Immature natural killer cell (primary cell): ENCODE results near the gene SELL. TPM values are rescaled to one million over a fixed set of nuclear protein-coding genes. Genes with fewer than 3 reads are reported as not detected.
"Not testable (repeated sequence)": the region's sequence is repeated elsewhere in the genome, so short reads cannot be mapped to it uniquely, and the experiment has no call there.

ENCODE experiments used
- DNase-seq, 3 donors: peaks; one replicate each; pipeline ENCODE4 v3.0.0; 2022; ENCODE audit warnings: mixed read lengths in 1 of 3
- H3K27ac Mint-ChIP-seq, 6 donors: one replicate each; pipeline ENCODE4 v1.8.0; 2020; ENCODE audit warnings: mixed read lengths in 6 of 6, mild to moderate bottlenecking in 5 of 6, inconsistent platforms in 4 of 6, moderate library complexity in 3 of 6
- H3K27me3 Mint-ChIP-seq, 3 donors: one replicate each; pipeline ENCODE4 v1.8.0; 2020 to 2021; ENCODE audit warnings: low read depth in 3 of 3, mild to moderate bottlenecking in 3 of 3, mixed read lengths in 3 of 3, moderate library complexity in 3 of 3, inconsistent platforms in 1 of 3
- H3K36me3 Mint-ChIP-seq, 3 donors: one replicate each; pipeline ENCODE4 v1.8.0; 2020; ENCODE audit warnings: mixed read lengths in 3 of 3, inconsistent platforms in 2 of 3, mild to moderate bottlenecking in 2 of 3
- H3K4me1 Mint-ChIP-seq, 2 donors: one replicate each; pipeline ENCODE4 v1.8.0; 2020; ENCODE audit warnings: inconsistent platforms in 2 of 2, mild to moderate bottlenecking in 2 of 2, mixed read lengths in 2 of 2, moderate library complexity in 1 of 2
- H3K4me3 Mint-ChIP-seq, 5 donors: one replicate each; pipeline ENCODE4 v1.8.0; 2020; ENCODE audit warnings: mild to moderate bottlenecking in 5 of 5, mixed read lengths in 5 of 5, inconsistent platforms in 3 of 5, moderate library complexity in 3 of 5
- H3K9me3 Mint-ChIP-seq, 6 donors: one replicate each; pipeline ENCODE4 v1.8.0; 2020; ENCODE audit warnings: mild to moderate bottlenecking in 6 of 6, mixed read lengths in 6 of 6, inconsistent platforms in 4 of 6, moderate library complexity in 3 of 6
- polyA plus RNA-seq, 3 donors: library from polyadenylated mRNA; unstranded; fragments of 300-500 nt; fragmentation: Illumina TruSeq; gene quantifications; one replicate each; pipeline ENCODE4 v1.2.3, GENCODE V29; 2021

The SELL gene
- polyA plus RNA-seq, 3 donors from 2014 or later, result 1,217 to 1,884 (median 1,329) TPM

DNA sequence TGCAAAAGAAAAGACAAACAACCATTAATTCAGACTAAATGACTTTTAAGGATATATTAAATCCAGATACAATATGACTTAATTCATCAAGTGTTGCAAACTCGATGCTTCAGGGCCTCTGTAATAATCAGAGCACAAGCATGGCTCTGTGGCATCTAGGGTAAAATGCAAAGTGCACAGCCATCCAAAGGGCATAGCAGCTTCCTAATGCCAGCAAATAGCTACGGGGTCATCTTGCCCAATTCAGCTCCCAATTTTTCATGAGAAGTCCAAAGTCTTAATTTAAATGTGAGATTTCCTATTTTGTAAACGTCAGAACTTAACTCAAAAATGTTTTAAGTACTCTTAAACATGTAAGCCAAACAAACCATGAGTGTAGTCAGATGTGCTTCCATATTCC is 14.5 kb upstream of the SELL start:
- Mint-ChIP-seq H3K4me1 (no peaks in the 10 kb centered on the region), H3K9me3 (no peaks in the 10 kb centered on the region), H3K27ac (no peak overlapping the region), H3K27me3 (peaks cover 0 to 4% (median 3%) of the 10 kb centered on the region in 3 donors), H3K4me3 (no peak overlapping the region), H3K36me3 (no peaks in the 10 kb centered on the region)
- no peak for DNase-seq

DNA sequence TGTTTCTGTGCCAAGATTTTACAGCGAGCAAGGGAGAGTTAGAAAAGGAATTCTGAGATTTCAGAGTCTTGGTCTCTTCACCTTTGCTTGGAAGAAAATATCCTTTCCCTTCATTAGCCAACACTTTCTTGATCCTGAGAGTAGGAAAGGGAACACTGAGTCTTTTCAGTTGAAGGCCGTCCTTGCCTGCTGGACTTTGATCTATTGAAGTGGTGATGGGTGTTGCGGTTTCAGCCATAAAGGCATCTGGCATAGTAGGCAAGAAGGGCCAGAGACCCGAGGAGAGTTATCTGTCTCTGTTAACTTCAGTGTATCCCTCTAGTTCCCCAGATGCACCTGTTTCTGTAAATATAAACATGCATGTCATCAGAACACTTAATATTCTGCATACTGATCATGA is 12.7 kb upstream of the SELL start:
- no peaks in the 10 kb centered on the region for H3K36me3 Mint-ChIP-seq
- H3K4me1 Mint-ChIP-seq, result no peaks in the 10 kb centered on the region
- no peak overlapping the region for H3K4me3 Mint-ChIP-seq
- H3K27me3 Mint-ChIP-seq, result peaks cover 0 to 4% (median 3%) of the 10 kb centered on the region in 3 donors
- H3K9me3 Mint-ChIP-seq, result no peaks in the 10 kb centered on the region
- no peak for DNase-seq
- no peak overlapping the region for H3K27ac Mint-ChIP-seq

DNA sequence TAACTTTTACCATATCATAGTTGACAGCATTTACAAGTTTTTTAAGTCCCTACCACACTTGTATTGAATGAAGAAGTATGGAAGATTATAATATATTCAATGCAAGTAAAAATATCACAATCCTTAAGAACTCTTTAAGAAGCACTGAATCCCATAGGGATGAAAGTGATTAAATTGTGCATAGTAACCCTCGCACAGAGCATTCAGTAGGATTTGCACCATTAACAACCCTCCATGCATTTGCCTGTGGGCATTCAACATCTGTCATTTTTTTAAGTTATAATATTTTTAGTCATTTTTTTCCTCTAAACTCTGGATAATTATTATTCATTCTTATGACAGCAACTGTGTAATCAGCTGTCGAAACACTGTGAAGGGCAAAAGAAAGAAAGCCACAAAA is 12.3 kb upstream of the SELL start:
- Mint-ChIP-seq H3K4me1 (no peaks in the 10 kb centered on the region), H3K27me3 (peaks cover 0 to 4% (median 3%) of the 10 kb centered on the region in 3 donors), H3K9me3 (no peaks in the 10 kb centered on the region), H3K27ac (no peak overlapping the region), H3K4me3 (no peak overlapping the region), H3K36me3 (no peaks in the 10 kb centered on the region)
- no peak for DNase-seq

DNA sequence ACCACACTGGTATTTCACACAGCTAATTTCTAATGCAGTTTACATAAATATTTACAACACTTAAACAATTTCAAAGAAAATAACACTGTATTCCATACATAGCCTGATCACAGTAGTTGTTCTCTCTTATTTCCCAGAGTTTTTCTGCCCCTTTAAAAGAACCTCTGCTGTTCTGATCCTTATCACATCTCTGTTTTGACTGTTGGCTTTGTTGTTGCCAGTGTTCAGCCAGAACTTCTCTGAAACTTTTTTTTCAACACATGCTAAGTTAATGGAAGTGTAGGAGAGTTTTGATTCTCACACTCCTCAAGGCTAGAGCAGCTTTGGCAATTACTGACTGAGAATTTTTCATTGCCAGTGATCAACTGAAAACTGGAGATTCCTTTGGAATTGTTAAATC is 11.4 kb upstream of the SELL start:
- no peaks in the 10 kb centered on the region for H3K36me3 Mint-ChIP-seq
- no peaks in the 10 kb centered on the region for H3K4me1 Mint-ChIP-seq
- peaks cover 0 to 1% (median 0%) of the 10 kb centered on the region in 6 donors for H3K9me3 Mint-ChIP-seq
- no peak for DNase-seq
- H3K4me3 Mint-ChIP-seq, result no peak overlapping the region
- no peak overlapping the region for H3K27ac Mint-ChIP-seq
- peaks cover 0 to 7% (median under 1%) of the 10 kb centered on the region in 3 donors for H3K27me3 Mint-ChIP-seq

DNA sequence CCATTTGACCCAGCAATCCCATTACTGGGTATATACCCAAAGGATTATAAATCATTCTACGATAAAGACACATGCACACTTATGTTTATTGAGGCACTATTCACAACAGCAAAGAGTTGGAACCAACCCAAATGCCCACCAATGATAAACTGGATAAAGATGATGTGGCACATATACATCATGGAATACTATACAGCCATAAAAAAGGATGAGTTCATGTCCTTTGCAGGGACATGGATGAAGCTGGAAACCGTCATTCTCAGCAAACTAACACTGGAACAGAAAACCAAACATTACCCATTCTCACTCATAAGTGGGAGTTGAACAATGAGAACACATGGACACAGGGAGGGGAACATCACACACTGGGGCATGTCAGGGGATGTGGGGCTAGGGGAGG is 3.7 kb upstream of the SELL start:
- not testable (repeated sequence) for H3K27me3 Mint-ChIP-seq, DNase-seq, H3K9me3 Mint-ChIP-seq, H3K36me3 Mint-ChIP-seq, H3K27ac Mint-ChIP-seq, H3K4me3 Mint-ChIP-seq
- peaks cover 10 to 14% of the 10 kb centered on the region in 2 donors for H3K4me1 Mint-ChIP-seq

DNA sequence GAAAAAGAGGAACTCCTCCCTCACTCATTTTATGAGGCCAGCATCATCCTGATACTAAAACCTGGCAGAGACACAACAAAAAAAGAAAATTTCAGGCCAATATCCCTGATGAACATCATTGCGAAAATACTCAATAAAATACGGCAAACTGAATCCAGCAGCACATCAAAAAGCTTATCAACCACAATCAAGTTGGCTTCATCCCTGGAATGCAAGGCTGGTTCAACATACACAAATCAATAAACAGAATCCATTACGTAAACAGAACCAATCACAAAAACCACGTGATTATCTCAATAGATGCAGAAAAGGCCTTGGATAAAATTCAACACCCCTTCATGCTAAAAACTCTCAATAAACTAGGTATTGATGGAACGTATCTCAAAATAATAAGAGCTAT is 1.7 kb upstream of the SELL start:
- H3K27me3 Mint-ChIP-seq, H3K9me3 Mint-ChIP-seq, DNase-seq, H3K4me3 Mint-ChIP-seq, H3K27ac Mint-ChIP-seq: not testable (repeated sequence)
- Mint-ChIP-seq H3K36me3 (peaks cover 10 to 15% (median 11%) of the 10 kb centered on the region in 3 donors), H3K4me1 (peaks cover 21 to 33% of the 10 kb centered on the region in 2 donors)

DNA sequence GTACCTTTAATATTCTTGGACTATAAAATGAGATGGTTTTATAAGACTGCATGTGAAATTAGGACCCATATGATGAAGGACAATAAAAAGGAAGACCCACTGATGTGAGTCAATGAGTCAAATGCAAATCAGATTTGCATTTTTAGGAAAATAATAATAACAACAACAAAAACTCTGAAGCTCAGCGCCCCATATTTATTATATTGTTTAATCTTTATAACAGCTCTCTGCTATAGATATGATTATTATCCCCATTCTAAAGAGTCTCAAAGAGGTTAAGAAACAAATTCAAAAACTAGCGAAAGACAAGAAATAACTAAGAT is 850 bp upstream of the SELL start:
- Mint-ChIP-seq H3K4me3 (peak overlapping the region in 2 of 5 donors; percentile 83 to 93), H3K9me3 (peaks cover 0 to 5% (median 0%) of the 10 kb centered on the region in 6 donors), H3K36me3 (peaks cover 11 to 17% (median 12%) of the 10 kb centered on the region in 3 donors), H3K27me3 (peaks cover 4 to 6% (median 5%) of the 10 kb centered on the region in 3 donors), H3K27ac (peak overlapping the region in 2 of 6 donors; percentile 47 to 85), H3K4me1 (peaks cover 23 to 39% of the 10 kb centered on the region in 2 donors)
- no peak for DNase-seq

DNA sequence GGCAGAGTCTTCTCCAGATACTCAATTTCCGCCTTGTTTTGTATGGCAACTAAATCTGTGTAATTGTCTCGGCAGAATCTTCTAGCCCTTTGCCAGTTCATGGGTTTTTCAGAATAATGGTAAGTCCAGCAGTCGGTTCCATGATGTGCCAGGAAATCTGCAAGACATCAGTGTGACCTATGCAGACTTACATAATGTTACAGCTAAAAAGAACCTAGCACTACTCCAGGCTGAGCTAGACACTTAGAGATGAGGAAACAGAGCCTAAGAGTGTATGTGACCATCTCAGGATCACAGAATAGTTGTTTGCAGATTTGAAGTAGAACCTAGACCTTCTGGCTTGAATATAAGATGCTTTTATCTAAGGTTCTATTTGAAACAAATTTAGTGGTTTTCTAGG is 2.8 kb downstream of the SELL start:
- peak in 1 of 3 donors; percentile 10 for DNase-seq
- H3K27me3 Mint-ChIP-seq, result peaks cover 0 to under 1% (median 0%) of the 10 kb centered on the region in 3 donors
- H3K36me3 Mint-ChIP-seq, result peaks cover 41 to 53% (median 42%) of the 10 kb centered on the region in 3 donors
- peaks cover 56 to 75% of the 10 kb centered on the region in 2 donors for H3K4me1 Mint-ChIP-seq
- peak overlapping the region; percentile 34 to 93 (median 88) for H3K27ac Mint-ChIP-seq
- H3K4me3 Mint-ChIP-seq, result peak overlapping the region; percentile 83 to 88 (median 84)
- peaks cover 0 to 5% (median 0%) of the 10 kb centered on the region in 6 donors for H3K9me3 Mint-ChIP-seq

DNA sequence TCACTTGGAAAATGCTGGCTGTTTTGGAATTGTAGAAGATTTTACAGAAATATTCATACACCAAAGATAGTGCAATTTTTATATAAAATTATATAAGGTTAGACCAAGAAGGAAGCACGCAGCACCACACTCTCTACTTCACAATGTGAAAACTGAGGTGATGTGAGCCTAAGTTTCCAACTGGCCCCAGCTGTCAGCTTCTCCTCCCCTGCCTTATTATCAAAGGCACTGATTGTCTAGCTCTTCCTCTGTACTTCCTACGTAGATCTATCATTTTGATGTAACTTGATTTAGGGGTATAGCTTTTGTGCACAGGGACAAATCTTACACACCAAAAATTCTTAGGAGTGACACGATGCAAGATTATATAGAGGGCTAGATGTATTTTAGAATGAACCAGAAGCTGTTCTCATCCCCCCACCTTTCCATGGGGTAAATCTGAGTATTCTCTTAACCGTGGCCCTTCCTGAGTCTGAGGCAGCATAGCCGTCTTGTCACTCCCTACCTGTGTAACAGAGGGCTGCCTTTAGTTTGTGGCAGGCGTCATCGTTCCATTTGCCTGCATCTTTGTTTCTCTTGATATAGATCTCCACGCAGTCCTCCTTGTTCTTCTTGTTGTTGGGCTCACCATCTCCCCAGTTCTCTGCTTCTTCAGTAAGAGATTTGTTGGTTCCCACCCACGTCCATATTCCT is 3.4 kb downstream of the SELL start:
- no peak for DNase-seq
- Mint-ChIP-seq H3K27ac (peak overlapping the region; percentile 34 to 93 (median 88)), H3K27me3 (no peaks in the 10 kb centered on the region), H3K9me3 (peaks cover 0 to 2% (median 0%) of the 10 kb centered on the region in 6 donors), H3K4me1 (peaks cover 62 to 81% of the 10 kb centered on the region in 2 donors), H3K4me3 (peak overlapping the region; percentile 83 to 88 (median 84)), H3K36me3 (peaks cover 43 to 58% (median 48%) of the 10 kb centered on the region in 3 donors)

DNA sequence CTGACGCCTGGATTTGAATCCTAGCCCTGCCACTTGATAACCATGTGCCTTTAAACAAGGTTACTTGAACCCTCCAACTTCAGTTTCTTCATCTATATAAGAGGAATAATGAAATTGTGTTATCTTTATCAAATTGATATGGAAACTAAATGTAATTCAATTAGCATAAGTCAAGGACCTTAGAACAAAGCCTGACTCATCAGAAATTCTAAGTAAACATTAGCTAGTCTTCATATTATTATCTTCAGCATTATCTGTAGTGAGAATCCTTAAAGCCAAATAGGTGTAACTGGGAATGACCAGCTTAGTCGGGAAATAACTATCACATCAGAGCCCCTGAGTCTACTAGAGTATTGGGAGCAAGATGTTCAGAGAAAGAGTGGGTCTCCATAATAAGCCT is 6.6 kb downstream of the SELL start:
- Mint-ChIP-seq H3K36me3 (peaks cover 58 to 84% (median 60%) of the 10 kb centered on the region in 3 donors), H3K27ac (peak overlapping the region in 4 of 6 donors; percentile 37 to 72 (median 48)), H3K9me3 (no peaks in the 10 kb centered on the region), H3K4me3 (peak overlapping the region in 3 of 5 donors; percentile 40 to 52 (median 45)), H3K4me1 (peaks cover 80 to 93% of the 10 kb centered on the region in 2 donors), H3K27me3 (no peaks in the 10 kb centered on the region)
- no peak for DNase-seq

DNA sequence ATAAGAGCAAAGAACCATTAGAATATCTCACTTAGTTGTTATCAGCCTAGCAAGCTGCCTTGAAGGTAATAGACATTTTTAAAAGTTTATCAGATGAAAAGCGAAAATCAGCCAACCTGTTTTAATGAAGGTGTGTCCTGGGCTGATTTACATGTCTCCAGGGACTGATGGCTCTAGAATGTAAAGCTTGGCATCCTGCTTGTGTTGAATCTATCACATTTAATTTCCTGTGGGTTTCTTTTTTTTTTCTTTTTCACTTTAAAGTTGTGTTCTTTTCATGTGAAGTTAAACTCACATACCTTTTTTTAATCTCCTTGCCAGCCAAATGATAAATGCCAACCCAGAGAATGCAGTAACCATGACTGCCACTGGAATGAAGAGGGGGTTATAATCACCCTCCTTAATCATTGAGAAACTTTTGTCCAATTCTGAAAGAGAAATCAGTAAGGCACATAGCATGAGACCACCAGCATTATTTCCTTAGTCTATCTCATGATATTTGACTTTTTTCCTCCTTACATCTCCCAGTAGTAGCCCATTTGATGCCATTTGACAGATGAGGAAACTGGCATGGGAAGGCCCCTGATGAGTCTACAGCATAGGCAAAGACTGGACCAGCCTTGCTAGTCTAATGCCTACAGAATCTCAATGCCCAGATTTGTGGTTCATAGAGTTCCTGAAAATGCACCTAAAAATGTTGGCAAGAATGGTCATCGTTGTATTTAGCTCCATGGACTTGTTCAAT is 10.0 kb downstream of the SELL start:
- peaks cover 63 to 87% of the 10 kb centered on the region in 2 donors for H3K4me1 Mint-ChIP-seq

DNA sequence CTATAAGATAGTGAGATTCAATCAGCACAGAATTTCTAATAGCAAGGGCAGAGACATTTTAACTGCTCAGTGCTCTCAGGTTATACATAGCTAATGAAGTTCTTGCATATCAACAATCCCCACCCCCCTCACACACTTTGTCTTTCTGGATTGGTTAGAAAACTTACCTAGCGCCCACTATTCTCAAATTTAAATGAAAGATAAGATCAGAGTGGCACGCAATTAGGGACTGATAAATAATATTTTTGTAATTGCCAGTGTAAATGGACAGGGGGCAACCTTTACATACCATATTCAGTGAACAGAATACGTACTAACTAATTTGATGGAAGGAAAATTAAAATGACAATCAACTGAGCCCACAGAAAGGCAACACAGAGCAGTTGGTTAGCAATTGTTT is 11.7 kb downstream of the SELL start:
- no peak for DNase-seq
- Mint-ChIP-seq H3K9me3 (no peaks in the 10 kb centered on the region), H3K36me3 (peaks cover 26 to 73% (median 35%) of the 10 kb centered on the region in 3 donors), H3K27me3 (no peaks in the 10 kb centered on the region), H3K4me1 (peaks cover 46 to 87% of the 10 kb centered on the region in 2 donors), H3K4me3 (peak overlapping the region in 2 of 5 donors; percentile 26 to 48), H3K27ac (peak overlapping the region in 3 of 6 donors; percentile 51 to 75 (median 70))

More for the DNA sequence above, 10.0 kb downstream of the SELL start:
- Mint-ChIP-seq H3K27ac (peak overlapping the region; percentile 39 to 86 (median 69)), H3K9me3 (no peaks in the 10 kb centered on the region), H3K4me3 (peak overlapping the region; percentile 49 to 67 (median 60)), H3K27me3 (no peaks in the 10 kb centered on the region), H3K36me3 (peaks cover 43 to 78% (median 48%) of the 10 kb centered on the region in 3 donors)
- no peak for DNase-seq

DNA sequence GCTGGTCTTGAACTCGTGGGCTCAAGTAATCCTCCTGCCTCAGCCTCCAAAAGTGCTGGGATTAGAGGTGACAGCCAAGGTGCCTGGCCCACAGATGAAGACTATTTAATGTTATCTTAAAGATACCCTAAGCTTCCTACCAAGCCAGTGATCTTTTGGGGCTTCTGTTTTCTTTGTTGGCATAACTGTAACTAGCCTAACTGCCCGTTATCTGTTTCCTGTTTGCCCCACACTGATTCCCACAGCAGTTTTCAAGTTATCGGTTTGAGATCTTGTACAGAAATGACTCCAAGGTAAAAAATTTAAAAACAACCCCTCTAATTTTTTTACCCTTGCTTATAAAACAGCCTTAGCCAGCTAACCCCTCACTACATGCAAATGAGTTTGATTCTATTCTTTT is 12.4 kb downstream of the SELL start:
- Mint-ChIP-seq H3K36me3 (peaks cover 24 to 71% (median 33%) of the 10 kb centered on the region in 3 donors), H3K4me1 (peaks cover 38 to 87% of the 10 kb centered on the region in 2 donors), H3K9me3 (no peaks in the 10 kb centered on the region), H3K27me3 (no peaks in the 10 kb centered on the region), H3K27ac (peak overlapping the region in 5 of 6 donors; percentile 51 to 75 (median 69)), H3K4me3 (peak overlapping the region; percentile 40 to 57 (median 48))
- DNase-seq, result no peak

DNA sequence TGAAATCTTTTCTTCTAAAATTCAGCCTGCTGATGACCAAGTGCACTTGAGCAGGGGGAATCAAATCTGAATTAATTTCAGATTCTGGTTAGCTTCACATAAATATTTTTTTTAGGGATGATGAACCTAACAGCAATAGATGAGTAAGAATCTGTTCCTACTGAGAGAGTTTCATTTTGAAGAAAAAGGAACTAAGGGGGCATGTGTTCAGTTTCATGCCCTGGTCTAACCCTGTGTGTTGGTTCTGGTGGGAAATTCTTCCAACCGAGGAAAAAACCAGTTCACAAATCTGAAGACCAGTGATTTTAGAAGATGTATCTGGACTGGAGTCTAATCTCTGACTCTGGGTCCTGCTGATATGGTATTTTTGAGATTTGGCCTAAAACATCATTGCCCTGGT is 13.7 kb downstream of the SELL start:
- Mint-ChIP-seq H3K27me3 (peaks cover 0 to 2% (median 2%) of the 10 kb centered on the region in 3 donors), H3K4me1 (peaks cover 26 to 87% of the 10 kb centered on the region in 2 donors), H3K4me3 (peak overlapping the region in 1 of 5 donors; percentile 2), H3K27ac (peak overlapping the region in 3 of 6 donors; percentile 68 to 89 (median 70)), H3K9me3 (no peaks in the 10 kb centered on the region), H3K36me3 (peaks cover 16 to 59% (median 21%) of the 10 kb centered on the region in 3 donors)
- no peak for DNase-seq
